GM19025 (cell line): ENCODE results near the gene LAMA1.

Experiments used
- ATAC-seq: cut with Tn5 transposase; IDR thresholded peaks from one replicate; pipeline ENCODE4 v1.9.1; 2021; ENCODE audit warnings: mild to moderate bottlenecking, low read depth, moderate library complexity; ENCODE audit not compliant: unreplicated experiment

LAMA1 gene

GRCh38 chr18:7062811-7063210 is 54.8 kb downstream of the LAMA1 start:
- ATAC-seq, result no peak

DNA sequence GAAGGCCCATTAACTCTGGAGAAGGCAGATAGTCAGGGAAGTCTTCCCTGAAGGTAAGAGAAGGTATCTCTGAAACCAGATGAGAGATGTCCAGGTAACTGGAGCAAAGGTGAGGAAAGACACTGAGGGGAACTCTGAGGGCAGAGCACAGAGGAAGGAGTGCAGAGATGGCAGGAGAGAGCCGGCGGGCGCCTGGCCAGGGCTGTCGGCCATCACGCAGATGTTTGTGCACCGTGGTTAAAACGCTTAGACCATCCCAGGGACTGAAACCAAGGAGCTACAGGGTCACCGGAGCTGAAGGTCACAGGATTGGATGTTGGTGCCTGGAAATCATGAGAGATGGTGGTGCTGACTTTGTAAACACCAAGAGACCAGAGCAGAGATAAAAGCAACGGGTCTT is 55.4 kb downstream of the LAMA1 start:
- no peak for ATAC-seq

- no peak for ATAC-seq
Measured at GRCh38 chr18:7059276-7059675, 58.3 kb downstream of the LAMA1 start.

- no peak for ATAC-seq
Measured at GRCh38 chr18:7056026-7056425, 61.6 kb downstream of the LAMA1 start.

- ATAC-seq, result no peak
Measured at GRCh38 chr18:7049951-7050350, 67.6 kb downstream of the LAMA1 start.

DNA sequence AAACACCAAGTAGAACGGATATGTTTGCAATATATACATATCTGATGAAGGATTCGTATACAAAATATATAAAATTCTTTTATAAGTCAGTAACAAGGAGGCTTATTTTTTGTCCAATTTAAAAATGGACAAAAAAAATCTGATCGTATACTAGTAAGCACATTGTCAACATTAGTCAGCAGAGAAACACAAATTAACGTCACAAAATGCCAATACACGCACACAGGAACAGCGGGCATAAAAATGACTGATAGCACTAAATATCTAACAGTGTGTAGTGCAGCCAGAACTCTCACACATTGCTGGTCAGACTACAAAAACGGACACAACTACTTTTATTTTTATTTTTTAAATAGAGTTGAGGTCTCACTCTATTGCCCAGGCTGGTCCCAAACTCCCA is 69.5 kb downstream of the LAMA1 start:
- no peak for ATAC-seq

DNA sequence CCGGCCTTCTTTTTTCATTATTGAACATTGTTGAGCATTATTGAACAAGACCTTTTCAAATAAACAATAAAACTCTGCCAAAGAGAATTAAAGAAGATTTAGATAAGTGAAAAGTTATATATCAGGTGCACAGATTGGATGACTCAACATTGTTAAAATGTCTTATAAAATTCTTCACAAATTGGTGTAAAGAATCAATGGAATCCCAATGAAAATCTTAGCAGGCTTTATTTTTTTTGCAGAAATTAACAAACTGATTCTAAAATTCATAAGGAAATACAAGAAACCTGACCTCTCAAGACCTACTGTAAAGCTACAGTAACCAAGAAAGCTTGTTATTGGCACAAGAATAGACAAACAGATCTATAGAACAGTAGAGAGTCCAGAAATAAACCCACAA is 70.3 kb downstream of the LAMA1 start:
- ATAC-seq, result no peak

GRCh38 chr18:7038330-7038851 is 79.2 kb downstream of the LAMA1 start:
- ATAC-seq, result no peak

DNA sequence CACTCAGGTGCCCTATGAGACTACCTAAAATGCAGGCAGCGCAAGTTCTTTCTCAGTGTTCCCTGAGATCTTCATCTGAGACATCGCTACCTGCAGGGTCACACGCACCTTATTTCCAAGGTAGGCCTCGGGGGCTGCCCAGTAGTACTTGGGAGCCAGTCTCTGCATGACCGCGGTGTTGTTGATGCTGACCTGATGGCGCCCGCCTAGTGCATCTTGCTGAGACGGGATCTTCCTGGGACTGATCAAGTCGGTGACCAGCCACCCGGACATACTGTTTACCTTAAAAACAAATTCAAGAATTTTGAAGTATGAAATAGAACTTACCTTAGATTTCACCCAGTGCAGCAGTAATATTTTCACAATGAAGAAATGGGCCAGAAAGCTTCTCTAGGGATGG is 80.1 kb downstream of the LAMA1 start:
- ATAC-seq, result no peak

DNA sequence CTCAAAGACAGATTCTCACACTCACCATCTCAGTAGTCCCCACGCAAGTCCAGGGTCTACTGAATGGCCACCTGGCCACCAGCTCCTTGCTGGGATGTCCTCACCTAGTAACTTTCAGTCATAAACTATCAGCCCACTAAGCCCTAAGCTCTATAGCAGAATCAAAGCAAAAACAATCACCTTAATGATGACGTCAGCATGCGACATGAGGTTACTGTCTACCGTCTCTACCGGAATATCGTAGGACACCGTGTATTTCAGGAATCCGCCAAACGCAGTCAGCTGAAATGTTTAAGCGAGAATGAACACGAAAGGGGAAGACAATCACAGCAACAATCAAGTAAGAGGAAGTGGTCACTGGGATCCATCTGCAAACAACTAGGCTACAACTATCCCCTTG is 81.8 kb downstream of the LAMA1 start:
- ATAC-seq, result no peak

DNA sequence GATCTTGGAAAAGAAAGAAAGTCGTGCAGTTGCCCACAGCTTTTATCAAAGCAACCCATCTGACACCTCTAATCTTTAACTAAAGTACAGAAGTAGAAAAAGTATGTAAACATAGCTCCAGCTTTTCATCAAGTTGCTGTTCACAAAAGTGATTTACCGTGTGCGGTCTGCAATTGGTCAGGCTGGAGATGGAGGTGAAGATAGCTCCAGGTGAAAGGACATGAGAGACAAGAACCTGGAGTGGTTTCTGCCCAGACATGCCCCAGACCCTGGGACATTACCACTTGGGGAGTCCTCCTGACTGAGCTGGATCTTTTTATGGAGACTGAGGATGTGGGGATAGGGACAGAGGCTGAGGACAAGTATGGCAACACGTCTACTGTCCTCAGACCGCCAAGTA is 82.7 kb downstream of the LAMA1 start:
- no peak for ATAC-seq

- ATAC-seq, result no peak
Measured at GRCh38 chr18:7032537-7032936, 85.1 kb downstream of the LAMA1 start.

DNA sequence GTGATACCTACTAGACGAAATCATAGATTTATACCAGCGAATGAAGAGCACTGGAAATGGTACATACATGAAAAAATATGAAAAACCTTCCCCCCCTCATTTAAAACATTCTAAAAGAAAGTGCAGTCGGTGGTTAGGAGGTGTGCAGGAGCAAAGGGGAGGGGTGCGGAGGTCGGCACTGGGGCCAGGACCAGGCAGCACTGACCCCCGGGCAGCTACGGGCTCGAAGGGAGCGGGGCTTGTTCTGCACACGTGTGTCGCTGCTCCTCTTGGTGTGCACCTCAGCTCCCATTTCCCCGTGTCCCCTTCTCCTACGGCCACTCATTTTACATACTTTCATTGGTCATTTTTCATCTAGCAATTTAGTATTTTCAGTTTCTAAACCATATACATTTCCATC is 89.0 kb downstream of the LAMA1 start:
- no peak for ATAC-seq

- no peak for ATAC-seq
Measured at GRCh38 chr18:7025194-7025593, 92.4 kb downstream of the LAMA1 start.

- no peak for ATAC-seq
Measured at GRCh38 chr18:7023581-7023980, 94.0 kb downstream of the LAMA1 start.

DNA sequence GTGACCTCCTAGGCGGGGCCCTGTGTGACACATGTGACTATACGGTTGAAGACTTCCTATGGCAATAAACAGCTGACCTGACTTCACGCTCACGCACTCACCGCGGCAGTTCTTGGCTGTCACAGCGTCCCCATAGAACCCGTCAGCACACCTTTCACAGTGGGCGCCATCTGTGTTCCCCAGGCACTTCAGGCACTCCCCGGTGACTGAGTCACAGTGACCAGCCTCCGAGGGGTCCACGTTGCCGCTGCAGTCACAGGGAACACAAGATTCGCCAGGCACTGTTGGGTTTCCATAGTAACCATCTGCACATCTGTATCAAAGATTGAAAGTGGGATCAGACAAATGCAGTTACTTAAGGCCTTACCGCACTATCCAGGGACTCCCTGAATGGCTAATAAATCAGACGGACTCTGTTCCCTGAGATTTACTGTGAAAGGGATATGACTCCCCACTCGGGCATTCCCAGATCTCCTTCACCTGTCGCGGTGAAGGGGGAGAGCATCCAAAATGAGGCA is 94.5 kb downstream of the LAMA1 start:
- no peak for ATAC-seq

DNA sequence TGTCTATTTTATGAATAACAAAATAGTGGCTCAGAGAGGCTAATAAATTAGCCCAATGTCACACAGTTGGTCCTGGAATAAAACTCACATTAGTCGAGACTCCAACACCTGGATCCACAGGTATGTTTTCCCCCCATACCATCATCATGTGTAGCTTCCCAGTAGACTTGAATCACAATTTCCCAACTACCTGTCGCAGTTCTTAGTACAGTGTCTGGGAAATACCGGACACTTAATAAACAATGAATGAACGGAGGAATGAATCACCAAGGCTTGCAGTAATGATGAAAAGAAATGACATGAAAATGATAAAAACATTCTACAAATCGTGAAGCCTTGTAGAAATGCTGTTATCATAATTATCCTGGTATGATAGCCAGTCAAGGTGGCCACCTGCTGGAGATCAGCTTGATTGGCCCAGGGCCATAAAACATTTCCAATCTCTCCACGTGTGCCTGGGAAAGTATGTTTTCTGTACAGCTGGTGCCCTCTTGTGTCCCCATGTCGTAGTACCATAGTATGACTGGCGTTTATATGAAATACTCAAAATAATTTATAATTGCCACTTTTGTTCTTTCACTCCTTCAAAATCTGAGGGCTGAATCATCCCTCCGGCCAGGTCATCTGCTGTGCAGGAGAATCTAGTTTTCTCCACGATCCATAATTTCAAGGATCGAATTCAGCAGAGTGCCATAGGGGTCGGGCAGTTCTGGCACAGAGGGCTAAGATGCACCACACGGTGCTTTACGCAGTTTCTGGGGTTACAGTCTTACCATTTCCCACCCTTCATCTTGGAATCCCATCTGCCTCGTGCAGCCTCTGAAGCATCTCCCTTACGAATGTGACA is 95.4 kb downstream of the LAMA1 start:
- no peak for ATAC-seq

GRCh38 chr18:7020995-7021777 is 96.4 kb downstream of the LAMA1 start:
- no peak for ATAC-seq

DNA sequence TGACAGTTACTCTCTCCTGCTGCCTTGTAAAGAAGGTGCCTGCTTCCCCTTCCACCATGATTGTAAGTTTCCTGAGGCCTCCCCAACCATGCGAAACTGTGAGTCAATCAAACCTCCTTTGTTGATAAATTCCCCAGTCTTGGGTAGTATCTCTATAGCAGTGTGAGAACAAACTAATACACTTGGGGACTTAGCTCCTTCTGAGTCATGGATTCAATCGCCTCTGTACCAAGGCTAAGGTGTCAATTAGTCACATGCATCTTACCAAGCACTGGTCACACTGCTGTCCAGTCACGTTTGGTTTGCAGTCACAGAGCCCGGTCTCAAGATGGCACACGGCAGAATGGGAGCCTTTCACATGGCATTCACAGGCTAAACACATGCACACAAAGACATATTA is 100.6 kb downstream of the LAMA1 start:
- ATAC-seq, result no peak

GRCh38 chr18:7011142-7011541 is 106.5 kb downstream of the LAMA1 start:
- ATAC-seq, result no peak

GRCh38 chr18:7004009-7004408 is 113.6 kb downstream of the LAMA1 start:
- ATAC-seq, result no peak
